ENCODE results near the gene NSMF.

Gene NSMF

DNA sequence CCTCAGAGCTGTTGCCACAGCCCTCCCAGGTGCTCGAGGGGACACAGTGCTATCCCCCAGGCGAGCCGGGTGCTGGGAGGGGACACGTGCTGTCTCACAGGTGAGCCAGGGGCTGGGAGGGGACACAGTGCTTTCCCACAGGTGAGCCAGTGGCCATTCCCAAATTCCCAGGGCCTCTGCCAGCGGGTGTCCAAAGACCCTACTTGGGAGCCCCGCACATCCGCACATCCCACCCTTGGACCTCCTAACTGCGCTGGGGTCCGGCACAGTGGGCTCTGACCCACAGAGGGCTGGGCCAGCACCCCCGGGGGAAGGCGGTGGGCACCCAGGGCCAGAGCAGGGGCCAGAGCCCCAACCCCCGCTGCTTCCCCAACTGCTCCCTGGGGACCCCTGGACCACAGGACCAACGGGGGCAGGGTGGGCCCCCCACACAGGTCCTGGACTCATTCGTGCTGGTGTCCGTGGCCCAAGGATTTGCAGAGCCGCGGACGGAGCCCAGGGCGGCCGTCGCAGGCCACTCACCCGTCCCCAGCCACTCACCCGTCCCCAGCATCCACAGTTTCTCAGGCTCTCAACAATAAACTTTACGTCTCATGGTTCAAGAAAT lies 54.1 kb downstream of the NSMF start:
- TF ChIP-seq BHLHE40 (IDR thresholded peaks at IDR 0.05; ENCODE audit: borderline replicate concordance) (no peak), HDGF (IDR thresholded peaks at IDR 0.05; ENCODE audit: borderline replicate concordance) (no peak), CTBP1 (IDR thresholded peaks at IDR 0.05; ENCODE audit: borderline replicate concordance) (no peak), ELF4 (IDR thresholded peaks at IDR 0.05) (no peak), TARDBP (IDR thresholded peaks at IDR 0.05) (no peak), FOXK2 (IDR thresholded peaks at IDR 0.05) (no peak), SP1 (IDR thresholded peaks at IDR 0.05) (no peak), ARNT (IDR thresholded peaks at IDR 0.05) (no peak), LEF1 (IDR thresholded peaks at IDR 0.05; ENCODE audit: borderline replicate concordance) (no peak), FOXM1 (IDR thresholded peaks at IDR 0.05; ENCODE audit: borderline replicate concordance) (no peak), L3MBTL2 (conservative IDR thresholded peaks at IDR 0.05) (no peak), FOXA1 (IDR thresholded peaks at IDR 0.05) (no peak), ZNF384 (IDR thresholded peaks at IDR 0.05) (no peak), PKNOX1 (IDR thresholded peaks at IDR 0.05) (no peak)
- CTCF ChIA-PET, result no interaction called here
- DNase-seq (ENCODE audit: extremely low spot score), result no peak
- POLR2A ChIA-PET, result no interaction called here

DNA sequence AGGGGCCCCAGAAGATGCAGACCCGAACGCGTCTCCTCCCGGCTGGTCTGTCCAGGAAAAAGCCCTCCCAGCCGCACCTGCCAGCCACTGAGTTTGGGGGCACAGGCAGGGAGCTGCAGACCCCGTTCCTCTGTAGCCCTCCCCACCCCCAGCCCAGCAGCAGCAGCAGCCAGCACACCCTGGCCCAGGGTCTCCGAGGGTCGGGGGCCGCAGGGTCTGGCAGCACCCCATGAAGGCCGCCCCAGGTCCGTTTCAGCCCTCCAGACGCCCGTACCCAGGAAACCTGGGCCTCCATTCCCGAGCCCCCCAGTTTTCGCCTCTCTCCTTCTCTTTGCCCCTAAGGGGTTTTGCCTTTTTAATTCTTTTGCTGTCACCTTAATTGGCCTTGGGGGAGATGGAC lies 55.9 kb downstream of the NSMF start:
- DNase-seq (ENCODE audit: extremely low spot score), result no peak
- CTCF ChIA-PET, result no interaction called here
- POLR2A ChIA-PET, result no interaction called here
- TF ChIP-seq FOXK2 (IDR thresholded peaks at IDR 0.05) (no peak), PKNOX1 (IDR thresholded peaks at IDR 0.05) (no peak), ARNT (IDR thresholded peaks at IDR 0.05) (no peak), ELF4 (IDR thresholded peaks at IDR 0.05) (no peak), NFRKB (IDR thresholded peaks at IDR 0.05) (no peak), HDGF (IDR thresholded peaks at IDR 0.05; ENCODE audit: borderline replicate concordance) (no peak), BHLHE40 (IDR thresholded peaks at IDR 0.05; ENCODE audit: borderline replicate concordance) (no peak), L3MBTL2 (conservative IDR thresholded peaks at IDR 0.05) (no peak), TARDBP (IDR thresholded peaks at IDR 0.05) (no peak), ZNF384 (IDR thresholded peaks at IDR 0.05) (no peak), SUZ12 (IDR thresholded peaks at IDR 0.05) (no peak)

- POLR2A ChIA-PET, result no interaction called here
- CTCF ChIA-PET, result no interaction called here
- no peak for DNase-seq (ENCODE audit: extremely low spot score)
- TF ChIP-seq FOXM1 (IDR thresholded peaks at IDR 0.05; ENCODE audit: borderline replicate concordance) (no peak), SUZ12 (IDR thresholded peaks at IDR 0.05) (no peak), CTBP1 (IDR thresholded peaks at IDR 0.05; ENCODE audit: borderline replicate concordance) (no peak), ARNT (IDR thresholded peaks at IDR 0.05) (no peak), L3MBTL2 (conservative IDR thresholded peaks at IDR 0.05) (no peak), SP1 (IDR thresholded peaks at IDR 0.05) (no peak), PKNOX1 (IDR thresholded peaks at IDR 0.05) (no peak), NFRKB (IDR thresholded peaks at IDR 0.05) (no peak), BHLHE40 (IDR thresholded peaks at IDR 0.05; ENCODE audit: borderline replicate concordance) (no peak), TARDBP (IDR thresholded peaks at IDR 0.05) (no peak), FOXK2 (IDR thresholded peaks at IDR 0.05) (no peak), LEF1 (IDR thresholded peaks at IDR 0.05; ENCODE audit: borderline replicate concordance) (no peak), FOXA1 (IDR thresholded peaks at IDR 0.05) (no peak), HDGF (IDR thresholded peaks at IDR 0.05; ENCODE audit: borderline replicate concordance) (no peak), ZNF384 (IDR thresholded peaks at IDR 0.05) (no peak)
Observed at GRCh38 chr9:137402746-137403145, 56.4 kb downstream of the NSMF start.

DNA sequence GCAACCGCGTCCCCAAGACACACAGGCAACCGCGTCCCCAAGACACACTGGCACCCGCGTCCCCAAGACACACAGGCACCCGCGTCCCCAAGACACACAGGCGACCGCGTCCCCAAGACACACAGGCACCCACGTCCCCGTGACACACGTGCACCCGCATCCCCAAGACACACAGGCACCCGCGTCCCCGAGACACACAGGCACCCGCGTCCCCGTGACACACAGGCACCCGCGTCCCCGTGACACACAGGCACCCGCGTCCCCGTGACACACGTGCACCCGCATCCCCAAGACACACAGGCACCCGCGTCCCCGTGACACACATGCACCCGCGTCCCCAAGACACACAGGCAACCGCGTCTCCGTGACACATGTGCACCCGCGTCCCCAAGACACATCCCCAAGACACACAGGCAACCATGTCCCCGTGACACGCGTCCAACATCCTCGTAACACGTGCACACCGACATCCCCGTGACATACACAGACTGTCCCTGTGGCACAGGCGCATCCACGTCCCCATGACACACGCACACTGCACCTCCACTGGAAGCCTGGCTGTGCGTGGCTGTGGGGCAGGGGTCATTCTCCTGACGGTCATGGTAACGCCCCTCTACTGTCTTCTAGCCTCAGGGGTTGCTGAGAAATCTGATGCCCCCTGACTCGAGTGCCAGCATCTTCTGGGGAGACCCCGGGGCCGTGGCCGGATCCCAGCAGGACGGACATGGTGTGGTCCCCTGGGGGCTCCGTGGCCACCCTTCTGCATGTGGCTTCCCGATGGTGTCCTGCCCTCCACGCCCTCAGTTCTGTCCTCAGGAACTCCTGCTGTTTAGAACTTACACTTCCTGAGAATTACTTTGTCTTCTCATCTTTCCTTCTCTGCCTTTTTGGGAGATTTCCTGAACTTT lies 60.3 kb downstream of the NSMF start:
- ChIA-PET POLR2A (no interaction called here), CTCF (no interaction called here)
- DNase-seq (ENCODE audit: extremely low spot score), result no peak
- no peak for TF ChIP-seq TARDBP (IDR thresholded peaks at IDR 0.05)
- TF ChIP-seq NFRKB (IDR thresholded peaks at IDR 0.05), result no peak
- no peak for TF ChIP-seq ZNF384 (IDR thresholded peaks at IDR 0.05)
- no peak for TF ChIP-seq LEF1 (IDR thresholded peaks at IDR 0.05; ENCODE audit: borderline replicate concordance)
- no peak for TF ChIP-seq ELF4 (IDR thresholded peaks at IDR 0.05)
- no peak for TF ChIP-seq FOXK2 (IDR thresholded peaks at IDR 0.05)
- no peak for TF ChIP-seq SUZ12 (IDR thresholded peaks at IDR 0.05)
- no peak for TF ChIP-seq FOXA1 (IDR thresholded peaks at IDR 0.05)

GRCh38 chr9:137397675-137398423 lies 61.3 kb downstream of the NSMF start:
- ChIA-PET CTCF (no interaction called here), POLR2A (no interaction called here)
- no peak for DNase-seq (ENCODE audit: extremely low spot score)
- TF ChIP-seq L3MBTL2 (conservative IDR thresholded peaks at IDR 0.05) (no peak), CTBP1 (IDR thresholded peaks at IDR 0.05; ENCODE audit: borderline replicate concordance) (no peak), ARNT (IDR thresholded peaks at IDR 0.05) (no peak), FOXK2 (IDR thresholded peaks at IDR 0.05) (no peak), PKNOX1 (IDR thresholded peaks at IDR 0.05) (no peak), ELF4 (IDR thresholded peaks at IDR 0.05) (no peak)
